IPS DF 6.9 (cell line): ENCODE measurements around the gene DISC1.
"Not testable (repeated sequence)": the region's sequence is repeated elsewhere in the genome, so short reads cannot be mapped to it uniquely, and the experiment has no call there.

ENCODE experiments used
- DNase-seq: peaks from one replicate; pipeline ENCODE4 v3.0.0-alpha.2; 2013; ENCODE audit warnings: low read depth, low spot score
- H3K27ac ChIP-seq: one replicate; pipeline ENCODE4 v1.5.1; 2013; ENCODE audit warnings: low read length, control low read depth
- H3K27me3 ChIP-seq: 2 replicates; pipeline ENCODE4 v1.6.1; 2013; ENCODE audit warnings: mild to moderate bottlenecking, low read length; ENCODE audit not compliant: control insufficient read depth, insufficient read depth
- H3K36me3 ChIP-seq: 2 replicates; pipeline ENCODE4 v1.6.1; 2013; ENCODE audit warnings: low read length; ENCODE audit not compliant: control insufficient read depth, insufficient read depth
- H3K4me1 ChIP-seq: 2 replicates; pipeline ENCODE4 v1.6.1; 2013; ENCODE audit warnings: low read length; ENCODE audit not compliant: control insufficient read depth, insufficient read depth
- H3K4me3 ChIP-seq: 2 replicates; pipeline ENCODE4 v1.5.1; 2013; ENCODE audit warnings: mild to moderate bottlenecking, low read length
- H3K9me3 ChIP-seq: 2 replicates; pipeline ENCODE4 v1.6.1; 2013; ENCODE audit warnings: low read length, inconsistent platforms; ENCODE audit not compliant: control insufficient read depth, insufficient read depth
- WGBS: extraction: QIAGEN DNeasy Blood & Tissue Kit; methylation state at CpG from one replicate; pipeline ENCODE4 v1.1.7; 2013; ENCODE audit warnings: mixed read lengths, missing lambda C conversion rate; ENCODE audit not compliant: insufficient read length, insufficient coverage; 5-methylcytosine and 5-hydroxymethylcytosine counted together

DISC1 gene

GRCh38 chr1:231750296-231750695 is 123.7 kb downstream of the DISC1 start:
- DNase-seq, result no peak
- no peaks in the 10 kb centered on the region for H3K4me1 ChIP-seq
- no peaks in the 10 kb centered on the region for H3K27me3 ChIP-seq
- H3K9me3 ChIP-seq, result 0 out of 2 replicates have a peak, but pooled peaks cover 2% of the 10 kb centered on the region
- no CpG with 5 or more reads among the region's 2 CpGs for WGBS
- no peak overlapping the region for H3K27ac ChIP-seq
- H3K4me3 ChIP-seq, result no peak overlapping the region
- no peaks in the 10 kb centered on the region for H3K36me3 ChIP-seq

- WGBS, result no CpG with 5 or more reads among the region's 3 CpGs
- H3K27ac ChIP-seq, result no peak overlapping the region
- no peaks in the 10 kb centered on the region for H3K27me3 ChIP-seq
- DNase-seq, result no peak
- no peaks in the 10 kb centered on the region for H3K4me1 ChIP-seq
- 0 out of 2 replicates have a peak, but pooled peaks cover 2% of the 10 kb centered on the region for H3K9me3 ChIP-seq
- H3K36me3 ChIP-seq, result no peaks in the 10 kb centered on the region
- H3K4me3 ChIP-seq, result no peak overlapping the region
These were observed 124.3 kb downstream of the DISC1 start for GRCh38 chr1:231750818-231751362.

GRCh38 chr1:231751415-231751814 is 124.8 kb downstream of the DISC1 start:
- Histone ChIP-seq H3K27ac (no peak overlapping the region), H3K4me3 (no peak overlapping the region), H3K9me3 (0 out of 2 replicates have a peak, but pooled peaks cover 2% of the 10 kb centered on the region), H3K36me3 (no peaks in the 10 kb centered on the region), H3K4me1 (no peaks in the 10 kb centered on the region), H3K27me3 (no peaks in the 10 kb centered on the region)
- no peak for DNase-seq

- H3K4me1 ChIP-seq, result no peaks in the 10 kb centered on the region
- 0 out of 2 replicates have a peak, but pooled peaks cover 2% of the 10 kb centered on the region for H3K9me3 ChIP-seq
- no peaks in the 10 kb centered on the region for H3K27me3 ChIP-seq
- no CpG with 5 or more reads among the region's 3 CpGs for WGBS
- DNase-seq, result no peak
- H3K4me3 ChIP-seq, result no peak overlapping the region
- H3K27ac ChIP-seq, result no peak overlapping the region
- H3K36me3 ChIP-seq, result no peaks in the 10 kb centered on the region
These were observed 126.7 kb downstream of the DISC1 start for GRCh38 chr1:231753313-231753712.

- Histone ChIP-seq H3K27me3 (no peaks in the 10 kb centered on the region), H3K27ac (no peak overlapping the region), H3K4me1 (no peaks in the 10 kb centered on the region), H3K4me3 (no peak overlapping the region), H3K36me3 (no peaks in the 10 kb centered on the region), H3K9me3 (0 out of 2 replicates have a peak, but pooled peaks cover 2% of the 10 kb centered on the region)
- DNase-seq, result no peak
- WGBS, result no CpG with 5 or more reads among the region's 2 CpGs
These were observed 130.5 kb downstream of the DISC1 start for GRCh38 chr1:231757101-231757404.

- Histone ChIP-seq H3K9me3 (0 out of 2 replicates have a peak, but pooled peaks cover 2% of the 10 kb centered on the region), H3K27ac (no peak overlapping the region), H3K36me3 (no peaks in the 10 kb centered on the region), H3K4me1 (no peaks in the 10 kb centered on the region), H3K4me3 (no peak overlapping the region), H3K27me3 (no peaks in the 10 kb centered on the region)
- no CpG with 5 or more reads among the region's 8 CpGs for WGBS
- DNase-seq, result no peak
These were observed 131.2 kb downstream of the DISC1 start for GRCh38 chr1:231757759-231758158.

- no peak for DNase-seq
- Histone ChIP-seq H3K27ac (no peak overlapping the region), H3K9me3 (no peaks in the 10 kb centered on the region), H3K4me1 (no peaks in the 10 kb centered on the region), H3K36me3 (no peaks in the 10 kb centered on the region), H3K27me3 (no peaks in the 10 kb centered on the region), H3K4me3 (no peak overlapping the region)
- WGBS, result no CpG with 5 or more reads among the region's 3 CpGs
These were observed 134.7 kb downstream of the DISC1 start for GRCh38 chr1:231761252-231761651.

GRCh38 chr1:231761747-231762541 is 135.4 kb downstream of the DISC1 start:
- Histone ChIP-seq H3K9me3 (no peaks in the 10 kb centered on the region), H3K27ac (no peak overlapping the region), H3K4me3 (no peak overlapping the region), H3K4me1 (no peaks in the 10 kb centered on the region), H3K27me3 (no peaks in the 10 kb centered on the region), H3K36me3 (no peaks in the 10 kb centered on the region)
- no peak for DNase-seq
- no CpG with 5 or more reads among the region's 6 CpGs for WGBS

- no peak overlapping the region for H3K4me3 ChIP-seq
- H3K4me1 ChIP-seq, result no peaks in the 10 kb centered on the region
- no peaks in the 10 kb centered on the region for H3K27me3 ChIP-seq
- DNase-seq, result no peak
- no peaks in the 10 kb centered on the region for H3K9me3 ChIP-seq
- no peak overlapping the region for H3K27ac ChIP-seq
- no peaks in the 10 kb centered on the region for H3K36me3 ChIP-seq
- no CpG with 5 or more reads among the region's 2 CpGs for WGBS
These were observed 136.9 kb downstream of the DISC1 start for GRCh38 chr1:231763456-231763855.

- not testable (repeated sequence) for DNase-seq, H3K4me3 ChIP-seq, H3K36me3 ChIP-seq, H3K9me3 ChIP-seq, H3K27me3 ChIP-seq, H3K4me1 ChIP-seq, H3K27ac ChIP-seq
- no CpG with 5 or more reads among the region's 7 CpGs for WGBS
These were observed 139.2 kb downstream of the DISC1 start for GRCh38 chr1:231765825-231766224.

- DNase-seq, result no peak
- Histone ChIP-seq H3K4me3 (no peak overlapping the region), H3K9me3 (no peaks in the 10 kb centered on the region), H3K27ac (no peak overlapping the region), H3K4me1 (no peaks in the 10 kb centered on the region), H3K36me3 (no peaks in the 10 kb centered on the region), H3K27me3 (no peaks in the 10 kb centered on the region)
- no CpG with 5 or more reads among the region's 4 CpGs for WGBS
These were observed 140.9 kb downstream of the DISC1 start for GRCh38 chr1:231767471-231767870.
